Neutrophil (primary cell): Measurements from ENCODE around the gene DUOXA1.

Experiments
- H3K27ac ChIP-seq: fragments of 200-600 bp; sonication (generic); 2 replicates; pipeline ENCODE4 v1.5.1; 2016; ENCODE audit warnings: mild to moderate bottlenecking, moderate library complexity
- H3K27me3 ChIP-seq: fragments of 200-600 bp; sonication (generic); 2 replicates; pipeline ENCODE4 v1.6.0; 2016; ENCODE audit warnings: mild to moderate bottlenecking
- H3K36me3 ChIP-seq: fragments of 200-600 bp; sonication (generic); 2 replicates; pipeline ENCODE4 v1.5.1; 2017
- H3K4me1 ChIP-seq, 2 experiments: fragments of 200-600 bp in 1 of 2; sonication (generic) in 1 of 2; 1 replicate in 1 of 2; 2 replicates in 1 of 2; pipeline versions ENCODE4 v1.5.1 to v1.6.1; 2013 to 2016; ENCODE audit warnings: low read depth in 1 of 2, low read length in 1 of 2, mild to moderate bottlenecking in 1 of 2, moderate library complexity in 1 of 2; ENCODE audit not compliant: control insufficient read depth in 1 of 2, insufficient read depth in 1 of 2
- H3K4me3 ChIP-seq, 2 experiments: fragments of 200-600 bp in 1 of 2; sonication (generic) in 1 of 2; 1 replicate in 1 of 2; 2 replicates in 1 of 2; pipeline ENCODE4 v1.5.1; 2013 to 2016; ENCODE audit warnings: low read depth in 1 of 2, low read length in 1 of 2, mild to moderate bottlenecking in 1 of 2, moderate library complexity in 1 of 2
- H3K9me3 ChIP-seq: fragments of 200-600 bp; sonication (generic); 2 replicates; pipeline ENCODE4 v1.5.1; 2016
- TF ChIP-seq, protein P1 (sequence below): fragments of 200-600 bp; sonication (generic); IDR thresholded peaks from 2 replicates; pipeline ENCODE4 v1.5.1; 2016; ENCODE audit warnings: antibody characterized with exemption

Gene DUOXA1

DNA sequence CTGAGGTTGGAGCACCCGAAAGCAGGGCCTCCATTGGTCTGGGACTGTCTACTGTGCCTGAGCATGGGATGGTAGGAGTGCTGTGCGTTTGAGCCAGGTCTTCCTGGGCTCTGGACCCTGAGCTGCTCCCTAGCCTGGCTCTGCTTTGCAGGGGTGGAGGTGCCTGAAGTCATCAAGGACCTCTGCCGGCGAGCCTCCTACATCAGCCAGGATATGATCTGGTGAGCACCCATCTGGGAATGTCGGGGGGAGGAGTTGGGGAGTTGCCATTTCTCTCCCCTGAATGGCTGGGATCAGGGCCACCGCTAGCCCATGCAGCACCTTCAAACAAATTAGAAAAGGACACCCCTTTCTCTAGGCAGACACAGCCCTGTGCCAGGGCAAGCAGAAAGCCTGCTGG, 20.8 kb upstream of the DUOXA1 start:
- Histone ChIP-seq H3K4me1 (no peaks in the 10 kb centered on the region), H3K27ac (no peak overlapping the region), H3K36me3 (peaks cover 10% of the 10 kb centered on the region), H3K9me3 (no peaks in the 10 kb centered on the region), H3K27me3 (no peaks in the 10 kb centered on the region), H3K4me3 (no peak overlapping the region)
- TF ChIP-seq, protein P1, sequence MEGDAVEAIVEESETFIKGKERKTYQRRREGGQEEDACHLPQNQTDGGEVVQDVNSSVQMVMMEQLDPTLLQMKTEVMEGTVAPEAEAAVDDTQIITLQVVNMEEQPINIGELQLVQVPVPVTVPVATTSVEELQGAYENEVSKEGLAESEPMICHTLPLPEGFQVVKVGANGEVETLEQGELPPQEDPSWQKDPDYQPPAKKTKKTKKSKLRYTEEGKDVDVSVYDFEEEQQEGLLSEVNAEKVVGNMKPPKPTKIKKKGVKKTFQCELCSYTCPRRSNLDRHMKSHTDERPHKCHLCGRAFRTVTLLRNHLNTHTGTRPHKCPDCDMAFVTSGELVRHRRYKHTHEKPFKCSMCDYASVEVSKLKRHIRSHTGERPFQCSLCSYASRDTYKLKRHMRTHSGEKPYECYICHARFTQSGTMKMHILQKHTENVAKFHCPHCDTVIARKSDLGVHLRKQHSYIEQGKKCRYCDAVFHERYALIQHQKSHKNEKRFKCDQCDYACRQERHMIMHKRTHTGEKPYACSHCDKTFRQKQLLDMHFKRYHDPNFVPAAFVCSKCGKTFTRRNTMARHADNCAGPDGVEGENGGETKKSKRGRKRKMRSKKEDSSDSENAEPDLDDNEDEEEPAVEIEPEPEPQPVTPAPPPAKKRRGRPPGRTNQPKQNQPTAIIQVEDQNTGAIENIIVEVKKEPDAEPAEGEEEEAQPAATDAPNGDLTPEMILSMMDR: no peak

- Histone ChIP-seq H3K9me3 (no peaks in the 10 kb centered on the region), H3K27ac (no peak overlapping the region), H3K4me3 (no peak overlapping the region), H3K36me3 (peaks cover 10% of the 10 kb centered on the region), H3K27me3 (no peaks in the 10 kb centered on the region), H3K4me1 (no peaks in the 10 kb centered on the region)
- TF ChIP-seq, protein P1: no peak
Measured at GRCh38 chr15:45149060-45149459, 19.4 kb upstream of the DUOXA1 start.

GRCh38 chr15:45148076-45149059, 18.7 kb upstream of the DUOXA1 start:
- H3K27me3 ChIP-seq: no peaks in the 10 kb centered on the region
- TF ChIP-seq, protein P1: no peak
- H3K4me3 ChIP-seq: no peak overlapping the region
- no peaks in the 10 kb centered on the region for H3K4me1 ChIP-seq
- no peaks in the 10 kb centered on the region for H3K9me3 ChIP-seq
- H3K27ac ChIP-seq: no peak overlapping the region
- H3K36me3 ChIP-seq: peaks cover 10% of the 10 kb centered on the region

DNA sequence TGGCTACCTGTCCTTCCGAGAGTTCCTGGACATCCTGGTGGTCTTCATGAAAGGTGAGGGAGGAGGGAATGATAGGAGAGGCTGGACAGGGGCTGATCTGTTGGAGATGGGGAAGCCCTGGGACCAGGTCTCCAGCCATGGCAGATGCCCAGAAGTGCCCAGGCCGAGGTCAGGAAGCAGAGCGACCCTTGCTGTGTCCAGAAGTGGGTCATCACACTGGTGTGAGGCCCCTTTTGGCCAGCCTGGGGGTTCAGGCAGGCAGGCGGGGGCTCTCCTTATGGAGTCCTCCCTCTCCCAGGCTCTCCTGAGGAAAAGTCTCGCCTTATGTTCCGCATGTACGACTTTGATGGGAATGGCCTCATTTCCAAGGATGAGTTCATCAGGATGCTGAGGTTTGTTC, 17.9 kb upstream of the DUOXA1 start:
- no peaks in the 10 kb centered on the region for H3K9me3 ChIP-seq
- peaks cover 10% of the 10 kb centered on the region for H3K36me3 ChIP-seq
- no peaks in the 10 kb centered on the region for H3K4me1 ChIP-seq
- H3K4me3 ChIP-seq: no peak overlapping the region
- TF ChIP-seq, protein P1: no peak
- no peaks in the 10 kb centered on the region for H3K27me3 ChIP-seq
- H3K27ac ChIP-seq: no peak overlapping the region

GRCh38 chr15:45146405-45146804, 16.7 kb upstream of the DUOXA1 start:
- Histone ChIP-seq H3K27me3 (no peaks in the 10 kb centered on the region), H3K9me3 (no peaks in the 10 kb centered on the region), H3K4me1 (no peaks in the 10 kb centered on the region), H3K36me3 (no peaks in the 10 kb centered on the region), H3K4me3 (no peak overlapping the region), H3K27ac (no peak overlapping the region)
- TF ChIP-seq, protein P1: no peak
